HCT116 (cell line): Measurements from ENCODE around the gene SEMA6A. TPM values are rescaled to one million over a fixed set of nuclear protein-coding genes. Genes with fewer than 3 reads are reported as not detected.

Experiments
- ATAC-seq: fragments of 200-7000 bp; cut with Tn5 transposase; 2 replicates; pipeline ENCODE4 v1.9.1; 2020; ENCODE audit warnings: mild to moderate bottlenecking, moderate library complexity
- BruUV-seq: library from RNA; stranded (reverse); fragments of 400-500 nt; replicated peaks from 2 replicates; lab custom pipeline; 2021; lab: Mats Ljungman, UMichigan
- CTCF ChIA-PET: fragments of 300-600 bp; sonication (Branson Sonifier 250); formaldehyde crosslinking; loops from one replicate; lab custom pipeline; 2021; ENCODE audit warnings: antibody characterized with exemption; lab: Charles Lee
- POLR2A ChIA-PET: fragments of 300-600, 350-600 bp; sonication (Branson Sonifier 250); formaldehyde crosslinking; loops from one replicate; lab custom pipeline; 2021; ENCODE audit warnings: antibody characterized with exemption; lab: Charles Lee
- RAD21 ChIA-PET, 2 experiments: fragments of 300-600 bp; sonication (Branson Sonifier 250); formaldehyde crosslinking; loops; one replicate each; lab custom pipeline; 2023; ENCODE audit warnings: low total read pairs in 2 of 2; ENCODE audit not compliant: uncharacterized antibody in 2 of 2, unreplicated experiment in 2 of 2, low non-redundant PET in 1 of 2; lab: Charles Lee
- DNase-seq: peaks from one replicate; pipeline ENCODE4 v3.0.0-alpha.2; 2010; ENCODE audit warnings: low read depth, low spot score
- H2AFZ ChIP-seq: fragments of 200-600 bp; shearing (Covaris generic), sonication (generic); 2 replicates; pipeline ENCODE4 v1.6.1; 2017; ENCODE audit warnings: low read depth, mixed run types, mixed read lengths, antibody characterized with exemption, low read length; ENCODE audit not compliant: poor library complexity, severe bottlenecking
- H3K27ac ChIP-seq: 2 replicates; pipeline ENCODE4 v1.5.1; 2012; ENCODE audit warnings: low read depth, low read length
- H3K27me3 ChIP-seq: fragments of 200-600 bp; sonication (generic); 2 replicates; pipeline ENCODE4 v1.6.1; 2016; ENCODE audit warnings: mixed run types, low read length, mixed read lengths; ENCODE audit not compliant: insufficient read depth
- H3K36me3 ChIP-seq, 2 experiments: fragments of 200-500 bp in 1 of 2; fragments of 200-600 bp in 1 of 2; sonication (Bioruptor generic) in 1 of 2; sonication (generic) in 1 of 2; 2 replicates each; pipeline versions ENCODE4 v1.5.1 to v1.6.1; 2014 to 2016; ENCODE audit warnings: low read length in 2 of 2, inconsistent platforms in 1 of 2, mixed read lengths in 1 of 2, mixed run types in 1 of 2; ENCODE audit not compliant: insufficient read depth in 2 of 2, control insufficient read depth in 1 of 2
- H3K4me1 ChIP-seq, 2 experiments: fragments of 200-600 bp in 1 of 2; sonication (generic) in 1 of 2; 2 replicates each; pipeline versions ENCODE4 v1.5.1 to v1.6.1; 2012 to 2017; ENCODE audit warnings: low read length in 2 of 2, inconsistent platforms in 1 of 2, mild to moderate bottlenecking in 1 of 2, mixed read lengths in 1 of 2, mixed run types in 1 of 2, moderate library complexity in 1 of 2; ENCODE audit not compliant: insufficient read depth in 2 of 2, control insufficient read depth in 1 of 2
- H3K4me2 ChIP-seq: fragments of 200-600 bp; sonication (generic); 2 replicates; pipeline ENCODE4 v1.6.1; 2017; ENCODE audit warnings: mixed run types, low read length, mixed read lengths
- H3K4me3 ChIP-seq, 2 experiments: fragments of 200-600 bp in 1 of 2; sonication (generic) in 1 of 2; replicated peaks in 1 of 2; 2 replicates each; pipeline ENCODE4 v1.5.1; 2011 to 2016; ENCODE audit warnings: low read length in 2 of 2, control low read depth in 1 of 2, low read depth in 1 of 2, mild to moderate bottlenecking in 1 of 2, mixed read lengths in 1 of 2, mixed run types in 1 of 2
- H3K79me2 ChIP-seq: fragments of 200-600 bp; sonication (generic); 2 replicates; pipeline ENCODE4 v1.6.1; 2017; ENCODE audit warnings: mild to moderate bottlenecking, mixed run types, low read length, moderate library complexity, mixed read lengths; ENCODE audit not compliant: insufficient read depth
- H3K9ac ChIP-seq: fragments of 200-600 bp; sonication (generic); 2 replicates; pipeline ENCODE4 v1.6.1; 2016; ENCODE audit warnings: low read length, mixed read lengths
- H3K9me2 ChIP-seq: fragments of 200-600 bp; sonication (generic), shearing (Covaris generic); 2 replicates; pipeline ENCODE4 v1.6.1; 2017; ENCODE audit warnings: mixed run types, mild to moderate bottlenecking, moderate library complexity; ENCODE audit not compliant: insufficient read depth
- H3K9me3 ChIP-seq, 2 experiments: fragments of 200-500 bp in 1 of 2; fragments of 200-600 bp in 1 of 2; sonication (Bioruptor generic) in 1 of 2; sonication (generic) in 1 of 2; 2 replicates each; pipeline ENCODE4 v1.6.1; 2014 to 2017; ENCODE audit warnings: low read length in 2 of 2, mixed read lengths in 2 of 2, inconsistent platforms in 1 of 2, low read depth in 1 of 2, mild to moderate bottlenecking in 1 of 2, mixed run types in 1 of 2, moderate library complexity in 1 of 2; ENCODE audit not compliant: control insufficient read depth in 1 of 2, insufficient read depth in 1 of 2
- H4K20me1 ChIP-seq: fragments of 200-600 bp; sonication (generic), shearing (Covaris generic); 2 replicates; pipeline ENCODE4 v1.6.1; 2017; ENCODE audit warnings: mixed run types, mild to moderate bottlenecking, moderate library complexity; ENCODE audit not compliant: insufficient read depth
- CEBPB ChIP-seq: IDR thresholded peaks from 2 replicates; pipeline ENCODE4 v1.6.1; 2012; ENCODE audit warnings: low read depth
- EGR1 ChIP-seq: IDR thresholded peaks from 2 replicates; pipeline ENCODE4 v1.6.1; 2012; ENCODE audit warnings: low read depth
- ELF1 ChIP-seq: IDR thresholded peaks from 2 replicates; pipeline ENCODE4 v1.6.1; 2012; ENCODE audit warnings: low read depth, borderline replicate concordance
- EZH2 ChIP-seq: fragments of 200-600 bp; sonication (generic); IDR thresholded peaks from 2 replicates; pipeline ENCODE4 v1.6.1; 2017; ENCODE audit warnings: antibody characterized with exemption, mixed run types
- EZH2phosphoT487 ChIP-seq: fragments of 200-600 bp; IDR thresholded peaks from 2 replicates; pipeline ENCODE4 v1.6.1; 2018; ENCODE audit warnings: antibody characterized with exemption, borderline replicate concordance
- FOSL1 ChIP-seq: IDR thresholded peaks from 2 replicates; pipeline ENCODE4 v1.6.1; 2012; ENCODE audit warnings: low read depth
- JUND ChIP-seq: IDR thresholded peaks from 2 replicates; pipeline ENCODE4 v1.6.1; 2012
- POLR2A ChIP-seq: IDR thresholded peaks from 2 replicates; pipeline ENCODE4 v1.7.0; 2011; ENCODE audit warnings: borderline replicate concordance; ENCODE audit not compliant: insufficient read depth, insufficient read length; ENCODE audit errors: extremely low read depth
- SIN3A ChIP-seq: IDR thresholded peaks from 2 replicates; pipeline ENCODE4 v1.6.1; 2012; ENCODE audit warnings: low read depth
- SRF ChIP-seq: IDR thresholded peaks from 2 replicates; pipeline ENCODE4 v1.6.1; 2012; ENCODE audit warnings: low read depth
- TCF7L2 ChIP-seq: IDR thresholded peaks from 2 replicates; pipeline ENCODE4 v1.7.0; 2011; ENCODE audit warnings: borderline replicate concordance, inconsistent platforms; ENCODE audit not compliant: insufficient read depth, insufficient read length; ENCODE audit errors: extremely low read depth
- YY1 ChIP-seq: IDR thresholded peaks from 2 replicates; pipeline ENCODE4 v1.6.1; 2011; ENCODE audit warnings: low read length, low read depth, moderate library complexity, mild to moderate bottlenecking; ENCODE audit not compliant: insufficient replicate concordance; ENCODE audit errors: extremely low read depth
- ZFX ChIP-seq: fragments of 450-650 bp; IDR thresholded peaks from 2 replicates; pipeline ENCODE4 v1.6.1; 2017
- ZNF274 ChIP-seq: fragments of 200-500 bp; sonication (Bioruptor generic); IDR thresholded peaks from 2 replicates; pipeline ENCODE4 v1.6.1; 2014; ENCODE audit warnings: mild to moderate bottlenecking, low read depth, low read length, inconsistent platforms
- intact Hi-C: fragments of 100-400 bp; cut with micrococcal nuclease; formaldehyde crosslinking; loops from 2 replicates; pipeline ENCODE4 v1.10.0; 2022
- total RNA-seq: library from RNA; stranded (reverse); gene quantifications from one replicate; pipeline ENCODE4 v1.2.1, GENCODE V29; 2021; ENCODE audit not compliant: unreplicated experiment
- TF ChIP-seq, protein P1 (sequence below): IDR thresholded peaks from 2 replicates; pipeline ENCODE4 v1.6.1; 2012; ENCODE audit warnings: low read depth
- TF ChIP-seq, protein P2 (sequence below): IDR thresholded peaks from 2 replicates; pipeline ENCODE4 v1.6.1; 2012
- TF ChIP-seq, protein P3 (sequence below), 3 experiments: fragments of 200-600 bp in 1 of 3; sonication (generic) in 1 of 3; IDR thresholded peaks in 2 of 3; conservative IDR thresholded peaks in 1 of 3; 2 replicates each; pipeline ENCODE4 v1.5.1; 2012 to 2017; ENCODE audit warnings: low read depth in 2 of 3, low read length in 2 of 3, antibody characterized with exemption in 1 of 3, borderline replicate concordance in 1 of 3, control low read depth in 1 of 3, mild to moderate bottlenecking in 1 of 3, mixed read lengths in 1 of 3, mixed run types in 1 of 3, moderate library complexity in 1 of 3; ENCODE audit not compliant: insufficient read depth in 1 of 3
- TF ChIP-seq, protein P4 (sequence below): IDR thresholded peaks from 2 replicates; pipeline ENCODE4 v1.6.1; 2011; ENCODE audit warnings: mild to moderate bottlenecking, low read length, moderate library complexity; ENCODE audit not compliant: insufficient replicate concordance; ENCODE audit errors: extremely low read depth

SEMA6A gene
- total RNA-seq, 1 experiment from 2014 or later, result 6.7 TPM

DNA sequence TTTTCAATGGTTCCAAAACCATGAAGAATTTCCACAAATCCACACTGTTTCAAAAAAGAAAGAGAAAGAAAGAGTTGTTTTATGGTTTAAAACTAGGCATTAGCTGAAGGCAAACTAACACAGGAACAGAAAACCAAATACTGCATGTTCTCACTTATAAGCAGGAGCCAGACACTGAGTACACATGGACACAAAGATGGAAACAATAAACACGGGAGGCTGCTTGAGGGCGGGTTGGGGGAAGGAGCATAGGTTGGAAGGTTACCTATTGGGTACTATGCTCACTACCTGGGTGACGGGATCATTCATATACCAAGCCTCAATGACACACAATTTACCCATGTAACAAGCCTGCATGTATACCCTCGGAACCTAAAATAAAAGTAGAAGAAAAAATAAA lies 45.0 kb downstream of the SEMA6A start (continued):
- TF ChIP-seq, protein P1, sequence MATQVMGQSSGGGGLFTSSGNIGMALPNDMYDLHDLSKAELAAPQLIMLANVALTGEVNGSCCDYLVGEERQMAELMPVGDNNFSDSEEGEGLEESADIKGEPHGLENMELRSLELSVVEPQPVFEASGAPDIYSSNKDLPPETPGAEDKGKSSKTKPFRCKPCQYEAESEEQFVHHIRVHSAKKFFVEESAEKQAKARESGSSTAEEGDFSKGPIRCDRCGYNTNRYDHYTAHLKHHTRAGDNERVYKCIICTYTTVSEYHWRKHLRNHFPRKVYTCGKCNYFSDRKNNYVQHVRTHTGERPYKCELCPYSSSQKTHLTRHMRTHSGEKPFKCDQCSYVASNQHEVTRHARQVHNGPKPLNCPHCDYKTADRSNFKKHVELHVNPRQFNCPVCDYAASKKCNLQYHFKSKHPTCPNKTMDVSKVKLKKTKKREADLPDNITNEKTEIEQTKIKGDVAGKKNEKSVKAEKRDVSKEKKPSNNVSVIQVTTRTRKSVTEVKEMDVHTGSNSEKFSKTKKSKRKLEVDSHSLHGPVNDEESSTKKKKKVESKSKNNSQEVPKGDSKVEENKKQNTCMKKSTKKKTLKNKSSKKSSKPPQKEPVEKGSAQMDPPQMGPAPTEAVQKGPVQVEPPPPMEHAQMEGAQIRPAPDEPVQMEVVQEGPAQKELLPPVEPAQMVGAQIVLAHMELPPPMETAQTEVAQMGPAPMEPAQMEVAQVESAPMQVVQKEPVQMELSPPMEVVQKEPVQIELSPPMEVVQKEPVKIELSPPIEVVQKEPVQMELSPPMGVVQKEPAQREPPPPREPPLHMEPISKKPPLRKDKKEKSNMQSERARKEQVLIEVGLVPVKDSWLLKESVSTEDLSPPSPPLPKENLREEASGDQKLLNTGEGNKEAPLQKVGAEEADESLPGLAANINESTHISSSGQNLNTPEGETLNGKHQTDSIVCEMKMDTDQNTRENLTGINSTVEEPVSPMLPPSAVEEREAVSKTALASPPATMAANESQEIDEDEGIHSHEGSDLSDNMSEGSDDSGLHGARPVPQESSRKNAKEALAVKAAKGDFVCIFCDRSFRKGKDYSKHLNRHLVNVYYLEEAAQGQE, result no peak
- TF ChIP-seq ELF1, result no peak
- TF ChIP-seq ZFX, result no peak
- TF ChIP-seq EZH2phosphoT487, result no peak
- TF ChIP-seq SRF, result no peak
- TF ChIP-seq JUND, result no peak

DNA sequence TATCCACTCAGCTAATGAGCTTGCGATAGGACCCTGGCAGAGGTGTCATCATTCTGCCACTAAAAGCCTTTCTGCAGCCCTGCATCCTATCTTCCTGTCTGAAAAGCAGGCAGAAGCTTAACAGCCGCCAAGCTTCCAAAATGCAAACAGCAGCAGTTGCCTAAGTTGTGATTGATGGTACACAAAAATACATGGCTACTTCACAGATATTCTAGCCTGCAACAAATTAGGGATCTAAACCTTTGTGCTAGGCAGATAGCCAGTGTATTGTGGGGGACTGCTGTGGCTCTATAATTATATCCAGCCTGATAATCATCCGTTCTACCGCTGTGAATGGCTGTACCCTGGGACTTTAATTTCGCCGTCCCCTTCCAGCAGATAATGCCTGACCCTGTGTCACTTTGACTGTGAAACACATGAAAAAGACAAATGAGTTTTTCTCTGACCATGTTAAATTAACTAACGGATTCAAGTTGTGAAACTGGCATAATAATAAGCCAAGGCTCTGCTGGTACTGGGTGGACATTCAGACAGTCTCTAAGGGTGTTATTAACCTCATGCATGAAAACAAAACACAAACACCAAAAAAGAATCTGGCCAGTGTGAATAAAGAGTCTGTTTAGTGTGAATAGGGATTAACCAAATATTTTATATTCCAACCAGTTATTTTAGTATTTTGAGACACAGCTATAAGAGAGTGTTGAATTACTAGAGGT lies 45.9 kb downstream of the SEMA6A start:
- H3K9me3 ChIP-seq, result no peaks in the 10 kb centered on the region
- ChIA-PET CTCF (no interaction called here), POLR2A (no interaction called here), RAD21 (no interaction called here)
- H3K27ac ChIP-seq, result no peak overlapping the region
- H3K4me3 ChIP-seq, result no peak overlapping the region
- H3K4me2 ChIP-seq, result no peak overlapping the region
- H3K9ac ChIP-seq, result no peak overlapping the region
- no peaks in the 10 kb centered on the region for H3K36me3 ChIP-seq
- DNase-seq, result no peak
- no peaks in the 10 kb centered on the region for H3K79me2 ChIP-seq
- no TSS peak for BruUV-seq
- no peaks in the 10 kb centered on the region for H3K9me2 ChIP-seq
- H3K4me1 ChIP-seq, result no peaks in the 10 kb centered on the region
- no peaks in the 10 kb centered on the region for H4K20me1 ChIP-seq
- intact Hi-C loops, result no loop called here
- H2AFZ ChIP-seq, result no peak overlapping the region
- H3K27me3 ChIP-seq, result no peaks in the 10 kb centered on the region
- ATAC-seq, result no peak
- TF ChIP-seq TCF7L2, result no peak
- TF ChIP-seq, protein P2, sequence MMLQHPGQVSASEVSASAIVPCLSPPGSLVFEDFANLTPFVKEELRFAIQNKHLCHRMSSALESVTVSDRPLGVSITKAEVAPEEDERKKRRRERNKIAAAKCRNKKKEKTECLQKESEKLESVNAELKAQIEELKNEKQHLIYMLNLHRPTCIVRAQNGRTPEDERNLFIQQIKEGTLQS, result no peak
- no peak for TF ChIP-seq EZH2
- no peak for TF ChIP-seq ZFX
- TF ChIP-seq POLR2A, result no peak
- no peak for TF ChIP-seq EGR1
- no peak for TF ChIP-seq ELF1
- TF ChIP-seq, protein P3, sequence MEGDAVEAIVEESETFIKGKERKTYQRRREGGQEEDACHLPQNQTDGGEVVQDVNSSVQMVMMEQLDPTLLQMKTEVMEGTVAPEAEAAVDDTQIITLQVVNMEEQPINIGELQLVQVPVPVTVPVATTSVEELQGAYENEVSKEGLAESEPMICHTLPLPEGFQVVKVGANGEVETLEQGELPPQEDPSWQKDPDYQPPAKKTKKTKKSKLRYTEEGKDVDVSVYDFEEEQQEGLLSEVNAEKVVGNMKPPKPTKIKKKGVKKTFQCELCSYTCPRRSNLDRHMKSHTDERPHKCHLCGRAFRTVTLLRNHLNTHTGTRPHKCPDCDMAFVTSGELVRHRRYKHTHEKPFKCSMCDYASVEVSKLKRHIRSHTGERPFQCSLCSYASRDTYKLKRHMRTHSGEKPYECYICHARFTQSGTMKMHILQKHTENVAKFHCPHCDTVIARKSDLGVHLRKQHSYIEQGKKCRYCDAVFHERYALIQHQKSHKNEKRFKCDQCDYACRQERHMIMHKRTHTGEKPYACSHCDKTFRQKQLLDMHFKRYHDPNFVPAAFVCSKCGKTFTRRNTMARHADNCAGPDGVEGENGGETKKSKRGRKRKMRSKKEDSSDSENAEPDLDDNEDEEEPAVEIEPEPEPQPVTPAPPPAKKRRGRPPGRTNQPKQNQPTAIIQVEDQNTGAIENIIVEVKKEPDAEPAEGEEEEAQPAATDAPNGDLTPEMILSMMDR (IDR thresholded peaks at IDR 0.05 in 2 of 3, conservative IDR thresholded peaks at IDR 0.05 in 1 of 3; ENCODE audit: borderline replicate concordance in 1 of 3, insufficient read depth in 1 of 3, low read depth in 2 of 3, low read length in 2 of 3), result no peak
- TF ChIP-seq YY1, result no peak
- TF ChIP-seq ZNF274, result no peak
- no peak for TF ChIP-seq EZH2phosphoT487
- TF ChIP-seq SIN3A, result no peak
- TF ChIP-seq FOSL1, result no peak
- TF ChIP-seq CEBPB, result no peak
- TF ChIP-seq, protein P4, sequence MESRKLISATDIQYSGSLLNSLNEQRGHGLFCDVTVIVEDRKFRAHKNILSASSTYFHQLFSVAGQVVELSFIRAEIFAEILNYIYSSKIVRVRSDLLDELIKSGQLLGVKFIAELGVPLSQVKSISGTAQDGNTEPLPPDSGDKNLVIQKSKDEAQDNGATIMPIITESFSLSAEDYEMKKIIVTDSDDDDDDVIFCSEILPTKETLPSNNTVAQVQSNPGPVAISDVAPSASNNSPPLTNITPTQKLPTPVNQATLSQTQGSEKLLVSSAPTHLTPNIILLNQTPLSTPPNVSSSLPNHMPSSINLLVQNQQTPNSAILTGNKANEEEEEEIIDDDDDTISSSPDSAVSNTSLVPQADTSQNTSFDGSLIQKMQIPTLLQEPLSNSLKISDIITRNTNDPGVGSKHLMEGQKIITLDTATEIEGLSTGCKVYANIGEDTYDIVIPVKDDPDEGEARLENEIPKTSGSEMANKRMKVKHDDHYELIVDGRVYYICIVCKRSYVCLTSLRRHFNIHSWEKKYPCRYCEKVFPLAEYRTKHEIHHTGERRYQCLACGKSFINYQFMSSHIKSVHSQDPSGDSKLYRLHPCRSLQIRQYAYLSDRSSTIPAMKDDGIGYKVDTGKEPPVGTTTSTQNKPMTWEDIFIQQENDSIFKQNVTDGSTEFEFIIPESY, result no peak
